K562 (cell line): ENCODE measurements around the gene HSD17B12. TPM values are rescaled to one million over a fixed set of nuclear protein-coding genes. Genes with fewer than 3 reads are reported as not detected.
A peak's percentile ranks its signal among the peaks of the same experiment; 100 is the strongest.

Experiments
- CEBPG ChIP-seq, 3 experiments: fragments of 200-800 bp in 1 of 3; sonication (Bioruptor generic) in 1 of 3; sonication (generic) in 1 of 3; formaldehyde crosslinking in 1 of 3; IDR thresholded peaks in 2 of 3; conservative IDR thresholded peaks in 1 of 3; 2 replicates each; pipeline versions ENCODE4 v1.6.1 to v1.8.0; 2016 to 2022; ENCODE audit warnings: missing compliant biosample characterization in 2 of 3, missing genetic modification characterization in 2 of 3, mild to moderate bottlenecking in 1 of 3, missing genetic modification reagents in 1 of 3
- CHD4 ChIP-seq: fragments of 200-600 bp; sonication (generic); IDR thresholded peaks from 3 replicates; pipeline ENCODE4 v1.6.1; 2012; ENCODE audit warnings: low read depth, mild to moderate bottlenecking, mixed read lengths, low read length, inconsistent platforms; ENCODE audit not compliant: insufficient read depth, insufficient replicate concordance, poor library complexity, severe bottlenecking
- DPF2 ChIP-seq: fragments of 450-650 bp; IDR thresholded peaks from 2 replicates; pipeline ENCODE4 v1.6.1; 2016
- GTF3C2 ChIP-seq: IDR thresholded peaks from 3 replicates; pipeline ENCODE4 v1.6.1; 2011; ENCODE audit warnings: borderline replicate concordance, mild to moderate bottlenecking, moderate library complexity; ENCODE audit not compliant: insufficient read length; ENCODE audit errors: extremely low read depth
- JUN ChIP-seq, 2 experiments: sonication (generic) in 1 of 2; formaldehyde crosslinking in 1 of 2; IDR thresholded peaks; 2 replicates each; pipeline versions ENCODE4 v1.6.1 to v1.8.0; 2012 to 2022; ENCODE audit warnings: borderline replicate concordance in 2 of 2, mild to moderate bottlenecking in 2 of 2, improper control_type of control experiment in 1 of 2, low read depth in 1 of 2, low read length in 1 of 2, missing genetic modification reagents in 1 of 2
- SMAD3 ChIP-seq: fragments of 450-650 bp; formaldehyde crosslinking; conservative IDR thresholded peaks from 2 replicates; pipeline ENCODE4 v1.4.0; 2020; ENCODE audit warnings: mild to moderate bottlenecking
- SRSF7 ChIP-seq: fragments of 200-400 bp; formaldehyde crosslinking; optimal IDR thresholded peaks from 2 replicates; pipeline ENCODE3; 2017; ENCODE audit warnings: mild to moderate bottlenecking, low read depth, low read length
- ZNF143 ChIP-seq: sonication (generic); formaldehyde crosslinking; IDR thresholded peaks from 2 replicates; pipeline ENCODE4 v1.9.0; 2022; ENCODE audit warnings: mild to moderate bottlenecking, missing genetic modification reagents
- ZNF583 ChIP-seq: fragments of 250-450 bp; sonication (Bioruptor Pico); IDR thresholded peaks from 2 replicates; pipeline ENCODE4 v1.4.0; 2020
- polyA plus RNA-seq, 8 experiments: library from polyadenylated mRNA; depleted of rRNA in 4 of 8; stranded (reverse) in 5 of 8; unstranded in 3 of 8; fragments of >200 nt; fragmentation: Nextera tagmentation in 2 of 8; fragmentation: Illumina TruSeq in 1 of 8; extraction: Ambion mirVana in 2 of 8; extraction: Trizol in 1 of 8; gene quantifications; 2 replicates each; pipeline versions ENCODE4 v1.2.1 to v1.2.3, GENCODE V29; 2011 to 2014; ENCODE audit warnings: inconsistent platforms in 1 of 8, missing spikeins in 1 of 8
- total RNA-seq, 7 experiments: library from RNA; depleted of rRNA in 6 of 7; stranded (reverse); fragments of >200 nt in 6 of 7; fragmentation: Illumina TruSeq in 2 of 7; extraction: Trizol in 2 of 7; gene quantifications; 2 replicates each; pipeline versions ENCODE4 v1.2.1 to v1.2.3, GENCODE V29; 2011 to 2021; ENCODE audit warnings: low replicate concordance in 1 of 7
- TF ChIP-seq, protein P1 (sequence below): fragments of 200-800 bp; sonication (Bioruptor generic); IDR thresholded peaks from 2 replicates; pipeline ENCODE4 v1.6.1; 2016; ENCODE audit warnings: missing genetic modification characterization, missing compliant biosample characterization
- TF ChIP-seq, protein P2 (sequence below): sonication (generic); formaldehyde crosslinking; IDR thresholded peaks from 2 replicates; pipeline ENCODE4 v1.8.0; 2023; ENCODE audit warnings: missing genetic modification reagents, mild to moderate bottlenecking, borderline replicate concordance

HSD17B12 gene
- total and polyA plus RNA-seq, 9 of the 15 experiments (the other 6 are each of a cell fraction or from before 2014, with no cell fraction given), result 9.1 to 34.5 (median 23.3) TPM

DNA sequence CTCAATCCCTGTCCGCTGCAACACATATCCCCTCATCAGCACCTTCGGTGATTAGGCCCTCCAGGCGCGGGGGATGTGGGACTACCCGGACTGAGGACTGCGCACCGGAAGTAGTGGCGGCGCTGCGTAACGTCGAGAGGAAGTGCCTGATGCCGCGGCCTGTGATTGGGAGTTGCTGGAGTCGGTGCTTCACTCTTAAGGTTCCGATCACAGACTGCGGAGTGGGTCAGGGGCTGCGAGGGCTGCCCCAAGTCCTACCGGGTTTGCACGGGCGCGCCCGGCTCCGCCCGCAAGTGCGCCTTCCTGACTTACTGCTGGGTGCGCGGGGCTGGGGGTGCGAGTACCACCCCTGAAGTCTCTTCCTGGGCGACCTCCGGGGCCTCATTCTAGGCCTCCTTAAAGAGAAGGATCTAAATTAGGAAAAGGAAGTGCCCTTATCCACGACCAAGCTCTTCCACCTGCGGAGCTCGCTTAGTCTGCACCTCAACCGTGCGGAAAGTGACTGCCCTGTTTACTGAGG is 200.2 kb downstream of the HSD17B12 start, which contains the start of gene ALKBH3 (continued):
- TF ChIP-seq, protein P1, sequence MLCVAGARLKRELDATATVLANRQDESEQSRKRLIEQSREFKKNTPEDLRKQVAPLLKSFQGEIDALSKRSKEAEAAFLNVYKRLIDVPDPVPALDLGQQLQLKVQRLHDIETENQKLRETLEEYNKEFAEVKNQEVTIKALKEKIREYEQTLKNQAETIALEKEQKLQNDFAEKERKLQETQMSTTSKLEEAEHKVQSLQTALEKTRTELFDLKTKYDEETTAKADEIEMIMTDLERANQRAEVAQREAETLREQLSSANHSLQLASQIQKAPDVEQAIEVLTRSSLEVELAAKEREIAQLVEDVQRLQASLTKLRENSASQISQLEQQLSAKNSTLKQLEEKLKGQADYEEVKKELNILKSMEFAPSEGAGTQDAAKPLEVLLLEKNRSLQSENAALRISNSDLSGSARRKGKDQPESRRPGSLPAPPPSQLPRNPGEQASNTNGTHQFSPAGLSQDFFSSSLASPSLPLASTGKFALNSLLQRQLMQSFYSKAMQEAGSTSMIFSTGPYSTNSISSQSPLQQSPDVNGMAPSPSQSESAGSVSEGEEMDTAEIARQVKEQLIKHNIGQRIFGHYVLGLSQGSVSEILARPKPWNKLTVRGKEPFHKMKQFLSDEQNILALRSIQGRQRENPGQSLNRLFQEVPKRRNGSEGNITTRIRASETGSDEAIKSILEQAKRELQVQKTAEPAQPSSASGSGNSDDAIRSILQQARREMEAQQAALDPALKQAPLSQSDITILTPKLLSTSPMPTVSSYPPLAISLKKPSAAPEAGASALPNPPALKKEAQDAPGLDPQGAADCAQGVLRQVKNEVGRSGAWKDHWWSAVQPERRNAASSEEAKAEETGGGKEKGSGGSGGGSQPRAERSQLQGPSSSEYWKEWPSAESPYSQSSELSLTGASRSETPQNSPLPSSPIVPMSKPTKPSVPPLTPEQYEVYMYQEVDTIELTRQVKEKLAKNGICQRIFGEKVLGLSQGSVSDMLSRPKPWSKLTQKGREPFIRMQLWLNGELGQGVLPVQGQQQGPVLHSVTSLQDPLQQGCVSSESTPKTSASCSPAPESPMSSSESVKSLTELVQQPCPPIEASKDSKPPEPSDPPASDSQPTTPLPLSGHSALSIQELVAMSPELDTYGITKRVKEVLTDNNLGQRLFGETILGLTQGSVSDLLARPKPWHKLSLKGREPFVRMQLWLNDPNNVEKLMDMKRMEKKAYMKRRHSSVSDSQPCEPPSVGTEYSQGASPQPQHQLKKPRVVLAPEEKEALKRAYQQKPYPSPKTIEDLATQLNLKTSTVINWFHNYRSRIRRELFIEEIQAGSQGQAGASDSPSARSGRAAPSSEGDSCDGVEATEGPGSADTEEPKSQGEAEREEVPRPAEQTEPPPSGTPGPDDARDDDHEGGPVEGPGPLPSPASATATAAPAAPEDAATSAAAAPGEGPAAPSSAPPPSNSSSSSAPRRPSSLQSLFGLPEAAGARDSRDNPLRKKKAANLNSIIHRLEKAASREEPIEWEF (CRISPR knock-in tag), result no peak
- TF ChIP-seq CHD4, result no peak
- peak; percentile 43; the same call in 1 of the 2 replicates for TF ChIP-seq ZNF583 (CRISPR knock-in tag)
- TF ChIP-seq JUN (IDR thresholded peaks at IDR 0.05; ENCODE audit: borderline replicate concordance, low read depth, low read length), result peak; percentile 26; the same call in 1 of the 2 replicates
- TF ChIP-seq JUN (CRISPR knock-in tag; IDR thresholded peaks at IDR 0.05; ENCODE audit: borderline replicate concordance), result no peak
- 0 out of 2 replicates have a peak, but pooled peaks have one; percentile 18 for TF ChIP-seq SMAD3
- TF ChIP-seq CEBPG (CRISPR knock-in tag; IDR thresholded peaks at IDR 0.05), result no peak
- TF ChIP-seq CEBPG (tag; conservative IDR thresholded peaks at IDR 0.05 in 1 of 2, IDR thresholded peaks at IDR 0.05 in 1 of 2), result 0 out of 4 replicates have a peak, but pooled peaks of 1 of the 2 experiments have one; percentile 36
- no peak for TF ChIP-seq GTF3C2
- TF ChIP-seq DPF2, result no peak
- no peak for TF ChIP-seq ZNF143 (CRISPR knock-in tag)
- no peak for TF ChIP-seq SRSF7
- TF ChIP-seq, protein P2, sequence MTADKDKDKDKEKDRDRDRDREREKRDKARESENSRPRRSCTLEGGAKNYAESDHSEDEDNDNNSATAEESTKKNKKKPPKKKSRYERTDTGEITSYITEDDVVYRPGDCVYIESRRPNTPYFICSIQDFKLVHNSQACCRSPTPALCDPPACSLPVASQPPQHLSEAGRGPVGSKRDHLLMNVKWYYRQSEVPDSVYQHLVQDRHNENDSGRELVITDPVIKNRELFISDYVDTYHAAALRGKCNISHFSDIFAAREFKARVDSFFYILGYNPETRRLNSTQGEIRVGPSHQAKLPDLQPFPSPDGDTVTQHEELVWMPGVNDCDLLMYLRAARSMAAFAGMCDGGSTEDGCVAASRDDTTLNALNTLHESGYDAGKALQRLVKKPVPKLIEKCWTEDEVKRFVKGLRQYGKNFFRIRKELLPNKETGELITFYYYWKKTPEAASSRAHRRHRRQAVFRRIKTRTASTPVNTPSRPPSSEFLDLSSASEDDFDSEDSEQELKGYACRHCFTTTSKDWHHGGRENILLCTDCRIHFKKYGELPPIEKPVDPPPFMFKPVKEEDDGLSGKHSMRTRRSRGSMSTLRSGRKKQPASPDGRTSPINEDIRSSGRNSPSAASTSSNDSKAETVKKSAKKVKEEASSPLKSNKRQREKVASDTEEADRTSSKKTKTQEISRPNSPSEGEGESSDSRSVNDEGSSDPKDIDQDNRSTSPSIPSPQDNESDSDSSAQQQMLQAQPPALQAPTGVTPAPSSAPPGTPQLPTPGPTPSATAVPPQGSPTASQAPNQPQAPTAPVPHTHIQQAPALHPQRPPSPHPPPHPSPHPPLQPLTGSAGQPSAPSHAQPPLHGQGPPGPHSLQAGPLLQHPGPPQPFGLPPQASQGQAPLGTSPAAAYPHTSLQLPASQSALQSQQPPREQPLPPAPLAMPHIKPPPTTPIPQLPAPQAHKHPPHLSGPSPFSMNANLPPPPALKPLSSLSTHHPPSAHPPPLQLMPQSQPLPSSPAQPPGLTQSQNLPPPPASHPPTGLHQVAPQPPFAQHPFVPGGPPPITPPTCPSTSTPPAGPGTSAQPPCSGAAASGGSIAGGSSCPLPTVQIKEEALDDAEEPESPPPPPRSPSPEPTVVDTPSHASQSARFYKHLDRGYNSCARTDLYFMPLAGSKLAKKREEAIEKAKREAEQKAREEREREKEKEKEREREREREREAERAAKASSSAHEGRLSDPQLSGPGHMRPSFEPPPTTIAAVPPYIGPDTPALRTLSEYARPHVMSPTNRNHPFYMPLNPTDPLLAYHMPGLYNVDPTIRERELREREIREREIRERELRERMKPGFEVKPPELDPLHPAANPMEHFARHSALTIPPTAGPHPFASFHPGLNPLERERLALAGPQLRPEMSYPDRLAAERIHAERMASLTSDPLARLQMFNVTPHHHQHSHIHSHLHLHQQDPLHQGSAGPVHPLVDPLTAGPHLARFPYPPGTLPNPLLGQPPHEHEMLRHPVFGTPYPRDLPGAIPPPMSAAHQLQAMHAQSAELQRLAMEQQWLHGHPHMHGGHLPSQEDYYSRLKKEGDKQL, result no peak
